K562 (cell line): ENCODE measurements around the gene GALR1. TPM values are rescaled to one million over a fixed set of nuclear protein-coding genes. Genes with fewer than 3 reads are reported as not detected.

ENCODE experiments used
- ATAC-seq: fragments of 200-7000 bp; cut with Tn5 transposase; 3 replicates; pipeline ENCODE4 v1.9.1; 2020; ENCODE audit warnings: moderate library complexity
- BruUV-seq: library from RNA; stranded (reverse); fragments of 400-500 nt; replicated peaks from 2 replicates; lab custom pipeline; 2021; lab: Mats Ljungman, UMichigan
- CTCF ChIA-PET: fragments of 300-600 bp; formaldehyde crosslinking; extraction: SDS; loops from one replicate; lab custom pipeline; 2021; ENCODE audit warnings: low intra/inter-chr PET ratio; lab: Yijun Ruan, JAX
- POLR2A ChIA-PET: fragments of 300-600, 350-650 bp; sonication (Branson Sonifier 250); formaldehyde crosslinking; extraction: SDS; loops from one replicate; lab custom pipeline; 2021; ENCODE audit warnings: antibody characterized with exemption, inconsistent platforms; lab: Yijun Ruan, JAX
- DNase-seq, 4 experiments: peaks; one replicate each; pipeline versions ENCODE4 v3.0.0 to v3.0.0-alpha.2; 2011 to 2018; ENCODE audit warnings: low spot score in 3 of 4, mixed read lengths in 3 of 4; ENCODE audit errors: extremely low read depth in 1 of 4
- FAIRE-seq: peaks from 2 replicates; lab custom pipeline; 2011; peaks lifted over from hg19 to GRCh38; lab: Jason Lieb, UNC
- H2AFZ ChIP-seq: 2 replicates; pipeline ENCODE4 v1.6.0; 2011; ENCODE audit warnings: low read depth, low read length, control low read depth, inconsistent platforms
- H3K27ac ChIP-seq: fragments of 200-600 bp; 3 replicates; pipeline ENCODE4 v1.8.0; 2011; ENCODE audit warnings: low read depth, mild to moderate bottlenecking, control low read depth, inconsistent platforms, low read length, moderate library complexity, mixed read lengths; ENCODE audit errors: extremely low read depth
- H3K27me3 ChIP-seq, 2 experiments: fragments of 300-600 bp in 1 of 2; 2 replicates in 1 of 2; 3 replicates in 1 of 2; pipeline versions ENCODE4 v1.6.0 to v1.8.0; 2011; ENCODE audit warnings: inconsistent platforms in 2 of 2, low read length in 2 of 2, mild to moderate bottlenecking in 1 of 2, mixed read lengths in 1 of 2, moderate library complexity in 1 of 2; ENCODE audit not compliant: control insufficient read depth in 2 of 2, insufficient read depth in 2 of 2
- H3K36me3 ChIP-seq: fragments of 300-600 bp; 3 replicates; pipeline ENCODE4 v1.8.0; 2011; ENCODE audit warnings: mild to moderate bottlenecking, low read length, inconsistent platforms; ENCODE audit not compliant: control insufficient read depth, insufficient read depth
- H3K4me1 ChIP-seq, 2 experiments: fragments of 200-600 bp in 1 of 2; replicated peaks in 1 of 2; 2 replicates in 1 of 2; 3 replicates in 1 of 2; pipeline versions ENCODE4 v1.5.1 to v1.8.0; 2011; ENCODE audit warnings: inconsistent platforms in 2 of 2, low read length in 2 of 2, mild to moderate bottlenecking in 1 of 2, mixed read lengths in 1 of 2, moderate library complexity in 1 of 2; ENCODE audit not compliant: control insufficient read depth in 2 of 2, insufficient read depth in 2 of 2
- H3K4me2 ChIP-seq: 2 replicates; pipeline ENCODE4 v1.6.1; 2011; ENCODE audit warnings: low read length, control low read depth, inconsistent platforms, mixed read lengths; ENCODE audit not compliant: insufficient read depth
- H3K4me3 ChIP-seq: fragments of 200-600 bp; sonication (generic), shearing (Covaris generic); 2 replicates; pipeline ENCODE4 v1.5.1; 2016; ENCODE audit warnings: control low read depth, inconsistent platforms
- H3K79me2 ChIP-seq: fragments of 200-600 bp; 3 replicates; pipeline ENCODE4 v1.8.0; 2011; ENCODE audit warnings: low read length, inconsistent platforms; ENCODE audit not compliant: control insufficient read depth, insufficient read depth
- H3K9ac ChIP-seq, 2 experiments: 2 replicates each; pipeline versions ENCODE4 v1.6.0 to v1.6.1; 2011; ENCODE audit warnings: low read depth in 2 of 2, low read length in 2 of 2, control low read depth in 1 of 2, inconsistent platforms in 1 of 2, mild to moderate bottlenecking in 1 of 2, mixed read lengths in 1 of 2; ENCODE audit not compliant: insufficient read depth in 1 of 2
- H3K9me1 ChIP-seq: one replicate; pipeline ENCODE4 v1.6.0; 2011; ENCODE audit warnings: inconsistent platforms, mild to moderate bottlenecking, low read length, moderate library complexity; ENCODE audit not compliant: control insufficient read depth, insufficient read depth
- H3K9me3 ChIP-seq: replicated peaks from 2 replicates; pipeline ENCODE4 v1.5.1; 2011; ENCODE audit warnings: low read depth, low read length, inconsistent platforms; ENCODE audit not compliant: control insufficient read depth, insufficient read depth
- H4K20me1 ChIP-seq: replicated peaks from 2 replicates; pipeline ENCODE4 v1.6.1; 2011; ENCODE audit warnings: low read length, inconsistent platforms, mixed read lengths; ENCODE audit not compliant: control insufficient read depth, insufficient read depth
- CBX1 ChIP-seq: sonication (generic); IDR thresholded peaks from 2 replicates; pipeline ENCODE4 v1.6.1; 2016; ENCODE audit warnings: antibody characterized with exemption, low read depth, mild to moderate bottlenecking
- CHCHD3 ChIP-seq: fragments of 250-450 bp; sonication (Bioruptor Pico); IDR thresholded peaks from 2 replicates; pipeline ENCODE4 v2.1.2; 2022; ENCODE audit warnings: mild to moderate bottlenecking
- HCFC1 ChIP-seq: IDR thresholded peaks from 2 replicates; pipeline ENCODE4 v1.6.1; 2012; ENCODE audit warnings: low read depth, low read length, improper control_type of control experiment
- HNRNPH1 ChIP-seq: fragments of 200-400 bp; formaldehyde crosslinking; optimal IDR thresholded peaks from 2 replicates; pipeline ENCODE3; 2017; ENCODE audit warnings: low read depth, mild to moderate bottlenecking, low read length, moderate library complexity
- MTA2 ChIP-seq: fragments of 450-650 bp; IDR thresholded peaks from 2 replicates; pipeline ENCODE4 v1.6.1; 2016; ENCODE audit warnings: low read depth
- SMAD3 ChIP-seq: fragments of 450-650 bp; formaldehyde crosslinking; conservative IDR thresholded peaks from 2 replicates; pipeline ENCODE4 v1.4.0; 2020; ENCODE audit warnings: mild to moderate bottlenecking
- SNRNP70 ChIP-seq: fragments of 200-400 bp; formaldehyde crosslinking; optimal IDR thresholded peaks from 2 replicates; pipeline ENCODE3; 2017; ENCODE audit warnings: low read depth, low read length
- SP1 ChIP-seq: sonication (generic); formaldehyde crosslinking; IDR thresholded peaks from 2 replicates; pipeline ENCODE4 v1.8.1; 2022; ENCODE audit warnings: mild to moderate bottlenecking, missing genetic modification reagents
- SRF ChIP-seq, 2 experiments: fragments of 250-450, 450-650 bp in 1 of 2; sonication (Bioruptor Pico) in 1 of 2; sonication (generic) in 1 of 2; formaldehyde crosslinking; IDR thresholded peaks; 2 replicates each; pipeline versions ENCODE4 v1.5.0 to v1.5.1; 2020 to 2022; ENCODE audit warnings: mild to moderate bottlenecking in 1 of 2, missing genetic modification reagents in 1 of 2
- ZNF583 ChIP-seq: fragments of 250-450 bp; sonication (Bioruptor Pico); IDR thresholded peaks from 2 replicates; pipeline ENCODE4 v1.4.0; 2020
- WGBS: fragments of 100-300 bp; shearing (Covaris generic); methylation state at CpG from one replicate; pipeline ENCODE4 v1.1.6; 2016; ENCODE audit warnings: low coverage, mixed read lengths; ENCODE audit not compliant: insufficient coverage; ENCODE audit errors: missing lambda C conversion rate; 5-methylcytosine and 5-hydroxymethylcytosine counted together
- in situ Hi-C: fragments of 300-500 bp; cut with MboI; formaldehyde crosslinking; loops from 4 replicates; pipeline ENCODE4 v1.15.0; 2018; ENCODE audit warnings: inconsistent platforms, mixed read lengths
- intact Hi-C: fragments of 100-400 bp; cut with micrococcal nuclease; formaldehyde crosslinking; loops from 2 replicates; pipeline ENCODE4 v1.14.2; 2022
- polyA plus RNA-seq, 8 experiments: library from polyadenylated mRNA; depleted of rRNA in 4 of 8; stranded (reverse) in 5 of 8; unstranded in 3 of 8; fragments of >200 nt; fragmentation: Nextera tagmentation in 2 of 8; fragmentation: Illumina TruSeq in 1 of 8; extraction: Ambion mirVana in 2 of 8; extraction: Trizol in 1 of 8; gene quantifications; 2 replicates each; pipeline versions ENCODE4 v1.2.1 to v1.2.3, GENCODE V29; 2011 to 2014; ENCODE audit warnings: inconsistent platforms in 1 of 8, missing spikeins in 1 of 8
- total RNA-seq, 7 experiments: library from RNA; depleted of rRNA in 6 of 7; stranded (reverse); fragments of >200 nt in 6 of 7; fragmentation: Illumina TruSeq in 2 of 7; extraction: Trizol in 2 of 7; gene quantifications; 2 replicates each; pipeline versions ENCODE4 v1.2.1 to v1.2.3, GENCODE V29; 2011 to 2021; ENCODE audit warnings: low replicate concordance in 1 of 7
- TF ChIP-seq, protein P1 (sequence below), 2 experiments: fragments of 200-800 bp in 1 of 2; sonication (Bioruptor generic) in 1 of 2; sonication (generic) in 1 of 2; formaldehyde crosslinking in 1 of 2; IDR thresholded peaks in 1 of 2; conservative IDR thresholded peaks in 1 of 2; 2 replicates each; pipeline versions ENCODE4 v1.5.0 to v1.6.1; 2016 to 2020; ENCODE audit warnings: missing compliant biosample characterization in 1 of 2, missing genetic modification characterization in 1 of 2, missing genetic modification reagents in 1 of 2
- TF ChIP-seq, protein P2 (sequence below): sonication (generic); formaldehyde crosslinking; IDR thresholded peaks from 2 replicates; pipeline ENCODE4 v1.9.0; 2022; ENCODE audit warnings: mild to moderate bottlenecking, missing genetic modification reagents
- TF ChIP-seq, protein P3 (sequence below): fragments of 450-650 bp; IDR thresholded peaks from 2 replicates; pipeline ENCODE4 v1.6.1; 2016; ENCODE audit warnings: borderline replicate concordance
- TF ChIP-seq, protein P4 (sequence below): fragments of 250-450 bp; sonication (Bioruptor Pico); IDR thresholded peaks from 2 replicates; pipeline ENCODE4 v1.8.0; 2021; ENCODE audit warnings: moderate library complexity, mild to moderate bottlenecking, inconsistent platforms

GALR1 gene
- total and polyA plus RNA-seq, 9 of the 15 experiments (the other 6 are each of a cell fraction or from before 2014, with no cell fraction given): not detected

DNA sequence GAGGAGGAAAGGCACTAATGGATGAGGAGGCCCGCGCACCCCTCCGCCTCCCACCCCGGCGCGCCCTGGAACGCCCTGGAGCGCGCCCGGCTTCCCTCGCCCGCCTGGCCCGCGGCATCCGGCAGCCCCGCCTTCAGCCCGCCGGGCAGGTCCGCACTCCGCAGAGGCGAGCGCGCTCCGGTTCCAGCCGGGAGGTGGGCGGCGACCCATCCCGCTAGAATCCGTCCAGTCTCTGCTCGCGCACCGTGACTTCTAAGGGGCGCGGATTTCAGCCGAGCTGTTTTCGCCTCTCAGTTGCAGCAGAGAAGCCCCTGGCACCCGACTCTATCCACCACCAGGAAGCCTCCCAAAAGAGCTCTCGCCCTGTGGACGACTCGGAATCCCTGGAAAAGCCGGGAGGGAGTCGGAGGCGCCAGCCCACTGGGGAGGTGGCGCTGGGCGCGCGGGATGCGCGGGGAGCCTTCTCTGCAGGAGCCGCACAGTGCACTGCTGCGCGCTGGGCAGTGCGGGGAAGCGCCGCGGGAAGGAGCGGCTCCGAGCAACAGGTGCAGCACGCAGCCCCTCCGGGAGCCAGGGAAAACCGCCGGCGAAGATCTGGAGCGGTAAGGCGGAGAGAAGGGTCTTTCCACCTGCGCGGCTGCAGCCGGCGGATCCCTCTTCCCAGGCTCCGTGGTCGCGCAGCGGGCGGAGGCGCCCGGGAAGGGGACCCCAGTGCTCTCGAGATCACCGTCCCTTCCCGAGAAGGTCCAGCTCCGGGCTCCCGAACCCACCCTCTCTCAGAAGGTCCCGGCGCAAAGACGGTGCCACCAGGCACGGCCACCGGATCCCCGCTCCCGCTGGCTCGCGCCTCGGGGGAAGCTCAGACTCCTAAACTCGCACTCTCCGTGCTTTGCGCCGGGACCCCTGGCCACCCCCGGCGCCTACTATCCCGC lies at the start of gene GALR1 (continued):
- TF ChIP-seq, protein P1, sequence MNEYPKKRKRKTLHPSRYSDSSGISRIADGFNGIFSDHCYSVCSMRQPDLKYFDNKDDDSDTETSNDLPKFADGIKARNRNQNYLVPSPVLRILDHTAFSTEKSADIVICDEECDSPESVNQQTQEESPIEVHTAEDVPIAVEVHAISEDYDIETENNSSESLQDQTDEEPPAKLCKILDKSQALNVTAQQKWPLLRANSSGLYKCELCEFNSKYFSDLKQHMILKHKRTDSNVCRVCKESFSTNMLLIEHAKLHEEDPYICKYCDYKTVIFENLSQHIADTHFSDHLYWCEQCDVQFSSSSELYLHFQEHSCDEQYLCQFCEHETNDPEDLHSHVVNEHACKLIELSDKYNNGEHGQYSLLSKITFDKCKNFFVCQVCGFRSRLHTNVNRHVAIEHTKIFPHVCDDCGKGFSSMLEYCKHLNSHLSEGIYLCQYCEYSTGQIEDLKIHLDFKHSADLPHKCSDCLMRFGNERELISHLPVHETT (CRISPR knock-in tag; conservative IDR thresholded peaks at IDR 0.05 in 1 of 2, IDR thresholded peaks at IDR 0.05 in 1 of 2): no peak
- TF ChIP-seq, protein P2, sequence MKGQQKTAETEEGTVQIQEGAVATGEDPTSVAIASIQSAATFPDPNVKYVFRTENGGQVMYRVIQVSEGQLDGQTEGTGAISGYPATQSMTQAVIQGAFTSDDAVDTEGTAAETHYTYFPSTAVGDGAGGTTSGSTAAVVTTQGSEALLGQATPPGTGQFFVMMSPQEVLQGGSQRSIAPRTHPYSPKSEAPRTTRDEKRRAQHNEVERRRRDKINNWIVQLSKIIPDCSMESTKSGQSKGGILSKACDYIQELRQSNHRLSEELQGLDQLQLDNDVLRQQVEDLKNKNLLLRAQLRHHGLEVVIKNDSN (CRISPR knock-in tag): no peak
- TF ChIP-seq CHCHD3 (CRISPR knock-in tag) (no peak), HNRNPH1 (no peak), ZNF583 (CRISPR knock-in tag) (no peak), SP1 (CRISPR knock-in tag) (no peak)

DNA sequence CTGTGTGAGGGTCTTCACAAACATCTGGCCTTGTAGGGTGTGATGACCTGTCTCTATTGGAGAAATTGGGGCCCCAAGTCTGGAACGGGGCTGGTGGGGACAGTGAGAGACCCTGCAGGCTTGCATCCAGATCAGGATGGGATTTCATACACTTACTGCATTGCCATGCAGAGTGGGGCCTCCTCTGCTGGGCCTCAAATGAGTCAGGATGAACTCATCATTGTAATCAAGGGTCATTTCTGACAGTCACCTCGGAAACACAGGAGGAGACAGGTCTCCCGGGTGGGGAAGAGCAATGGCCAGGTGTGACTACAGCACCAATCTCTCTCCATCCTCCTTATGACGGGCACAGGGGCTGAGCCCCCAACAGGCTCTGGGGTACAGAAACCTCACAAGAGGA lies 48.1 kb upstream of the GALR1 start:
- no TSS peak for BruUV-seq
- Histone ChIP-seq H3K4me1 (no peaks in the 10 kb centered on the region), H3K9me1 (no peaks in the 10 kb centered on the region), H3K36me3 (no peaks in the 10 kb centered on the region), H3K27me3 (peaks cover 0 to 13% of the 10 kb centered on the region in 2 experiments; a peak in 1 of 5 replicates), H3K4me3 (no peak overlapping the region), H3K27ac (no peak overlapping the region), H3K79me2 (no peaks in the 10 kb centered on the region), H3K4me2 (no peak overlapping the region), H2AFZ (no peak overlapping the region), H3K9ac (no peak overlapping the region), H3K9me3 (no peaks in the 10 kb centered on the region), H4K20me1 (no peaks in the 10 kb centered on the region)
- in situ Hi-C loops (no loop called here), intact Hi-C loops (no loop called here)
- no peak for DNase-seq
- ChIA-PET POLR2A (no interaction called here), CTCF (no interaction called here)
- ATAC-seq: no peak
- 2% methylated on average over 4 of the region's 4 CpGs for WGBS
- FAIRE-seq: no peak
- TF ChIP-seq SRF (CRISPR knock-in tag; IDR thresholded peaks at IDR 0.05) (no peak), HCFC1 (no peak), MTA2 (no peak), SNRNP70 (no peak), SMAD3 (CRISPR knock-in tag) (no peak), CBX1 (no peak)
- TF ChIP-seq, protein P3, sequence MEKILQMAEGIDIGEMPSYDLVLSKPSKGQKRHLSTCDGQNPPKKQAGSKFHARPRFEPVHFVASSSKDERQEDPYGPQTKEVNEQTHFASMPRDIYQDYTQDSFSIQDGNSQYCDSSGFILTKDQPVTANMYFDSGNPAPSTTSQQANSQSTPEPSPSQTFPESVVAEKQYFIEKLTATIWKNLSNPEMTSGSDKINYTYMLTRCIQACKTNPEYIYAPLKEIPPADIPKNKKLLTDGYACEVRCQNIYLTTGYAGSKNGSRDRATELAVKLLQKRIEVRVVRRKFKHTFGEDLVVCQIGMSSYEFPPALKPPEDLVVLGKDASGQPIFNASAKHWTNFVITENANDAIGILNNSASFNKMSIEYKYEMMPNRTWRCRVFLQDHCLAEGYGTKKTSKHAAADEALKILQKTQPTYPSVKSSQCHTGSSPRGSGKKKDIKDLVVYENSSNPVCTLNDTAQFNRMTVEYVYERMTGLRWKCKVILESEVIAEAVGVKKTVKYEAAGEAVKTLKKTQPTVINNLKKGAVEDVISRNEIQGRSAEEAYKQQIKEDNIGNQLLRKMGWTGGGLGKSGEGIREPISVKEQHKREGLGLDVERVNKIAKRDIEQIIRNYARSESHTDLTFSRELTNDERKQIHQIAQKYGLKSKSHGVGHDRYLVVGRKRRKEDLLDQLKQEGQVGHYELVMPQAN: no peak
- TF ChIP-seq, protein P4, sequence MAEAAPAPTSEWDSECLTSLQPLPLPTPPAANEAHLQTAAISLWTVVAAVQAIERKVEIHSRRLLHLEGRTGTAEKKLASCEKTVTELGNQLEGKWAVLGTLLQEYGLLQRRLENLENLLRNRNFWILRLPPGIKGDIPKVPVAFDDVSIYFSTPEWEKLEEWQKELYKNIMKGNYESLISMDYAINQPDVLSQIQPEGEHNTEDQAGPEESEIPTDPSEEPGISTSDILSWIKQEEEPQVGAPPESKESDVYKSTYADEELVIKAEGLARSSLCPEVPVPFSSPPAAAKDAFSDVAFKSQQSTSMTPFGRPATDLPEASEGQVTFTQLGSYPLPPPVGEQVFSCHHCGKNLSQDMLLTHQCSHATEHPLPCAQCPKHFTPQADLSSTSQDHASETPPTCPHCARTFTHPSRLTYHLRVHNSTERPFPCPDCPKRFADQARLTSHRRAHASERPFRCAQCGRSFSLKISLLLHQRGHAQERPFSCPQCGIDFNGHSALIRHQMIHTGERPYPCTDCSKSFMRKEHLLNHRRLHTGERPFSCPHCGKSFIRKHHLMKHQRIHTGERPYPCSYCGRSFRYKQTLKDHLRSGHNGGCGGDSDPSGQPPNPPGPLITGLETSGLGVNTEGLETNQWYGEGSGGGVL: no peak
